Measurements from ENCODE around the gene MYMX.
"Not testable (repeated sequence)": the region's sequence is repeated elsewhere in the genome, so short reads cannot be mapped to it uniquely, and the experiment has no call there.

The MYMX gene

DNA sequence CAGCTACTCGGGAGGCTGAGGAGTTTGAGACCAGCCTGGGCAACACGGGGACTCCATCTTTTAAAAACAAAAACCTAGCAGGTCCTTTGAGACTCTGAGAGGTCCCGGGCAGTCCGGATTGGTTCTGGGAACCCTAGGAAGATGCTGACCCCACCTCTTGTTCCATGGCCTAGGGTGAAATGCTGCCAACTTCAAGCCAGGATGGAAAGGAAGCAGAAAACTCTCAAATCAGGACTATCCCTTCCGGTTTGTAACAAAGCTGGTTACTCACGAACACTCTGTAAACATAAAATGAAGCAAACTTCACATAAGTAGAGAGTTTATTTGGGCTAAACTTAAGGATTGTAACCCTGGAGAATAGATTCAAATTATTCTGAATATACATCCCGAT lies 30.1 kb upstream of the MYMX start:
- no peak for DNase-seq (ENCODE audit: low read depth)

DNA sequence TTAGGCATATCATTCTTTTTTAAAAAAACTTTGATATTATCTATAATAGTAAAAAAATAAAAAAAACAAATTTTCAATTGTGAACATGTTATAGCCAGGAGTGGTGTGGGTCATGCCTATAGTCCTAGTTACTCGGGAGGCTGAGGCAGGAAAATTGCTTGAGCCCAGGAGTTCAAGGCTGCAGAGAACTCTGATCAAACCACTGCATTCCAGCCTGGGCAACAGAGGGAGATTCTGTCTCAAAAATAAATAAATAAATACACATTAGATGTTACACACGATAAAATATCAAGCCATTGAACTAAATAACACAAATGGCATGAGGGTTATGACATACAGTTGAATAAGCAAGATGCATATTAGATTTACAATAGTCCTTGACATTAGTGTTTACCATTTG lies 27.9 kb upstream of the MYMX start:
- DNase-seq (ENCODE audit: low read depth) = no peak

DNA sequence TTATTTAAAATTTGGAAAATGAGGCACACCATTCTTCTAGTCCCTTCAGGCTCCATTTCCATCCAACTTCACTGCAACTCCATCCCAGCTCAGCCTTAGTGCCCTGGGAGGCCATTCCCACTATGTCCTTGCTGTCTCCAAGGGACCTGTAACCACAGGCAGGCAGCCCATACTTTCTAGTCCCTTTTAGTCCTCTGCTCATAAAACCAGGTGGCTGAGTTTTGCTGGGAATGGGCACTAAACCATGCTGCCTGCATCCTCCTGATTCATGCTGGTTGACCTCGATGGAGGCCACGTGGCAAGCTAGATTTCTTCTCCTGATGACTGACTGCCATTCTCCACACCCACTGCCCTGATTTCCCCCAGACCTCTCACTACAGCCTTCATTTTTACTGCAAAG lies 27.5 kb upstream of the MYMX start:
- no peak for DNase-seq (ENCODE audit: low read depth)

DNA sequence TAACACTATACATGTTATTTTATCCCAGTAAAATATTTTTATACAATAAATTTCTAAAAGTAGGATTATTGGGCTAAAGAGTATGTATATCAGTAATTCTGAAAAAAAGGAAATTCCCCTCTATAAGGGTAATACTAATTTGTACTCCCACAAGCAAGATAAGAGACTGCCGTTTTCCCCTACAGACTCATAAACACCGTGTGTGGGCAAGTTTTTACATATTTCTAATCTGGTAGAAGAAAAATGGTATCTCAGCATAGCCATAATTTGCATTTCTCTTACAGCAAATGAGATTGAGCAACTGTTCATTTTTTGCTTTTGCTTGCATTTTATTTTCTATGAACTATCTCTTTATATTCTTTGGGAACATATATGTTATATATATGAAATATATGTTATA lies 26.0 kb upstream of the MYMX start:
- DNase-seq (ENCODE audit: low read depth) = no peak

DNA sequence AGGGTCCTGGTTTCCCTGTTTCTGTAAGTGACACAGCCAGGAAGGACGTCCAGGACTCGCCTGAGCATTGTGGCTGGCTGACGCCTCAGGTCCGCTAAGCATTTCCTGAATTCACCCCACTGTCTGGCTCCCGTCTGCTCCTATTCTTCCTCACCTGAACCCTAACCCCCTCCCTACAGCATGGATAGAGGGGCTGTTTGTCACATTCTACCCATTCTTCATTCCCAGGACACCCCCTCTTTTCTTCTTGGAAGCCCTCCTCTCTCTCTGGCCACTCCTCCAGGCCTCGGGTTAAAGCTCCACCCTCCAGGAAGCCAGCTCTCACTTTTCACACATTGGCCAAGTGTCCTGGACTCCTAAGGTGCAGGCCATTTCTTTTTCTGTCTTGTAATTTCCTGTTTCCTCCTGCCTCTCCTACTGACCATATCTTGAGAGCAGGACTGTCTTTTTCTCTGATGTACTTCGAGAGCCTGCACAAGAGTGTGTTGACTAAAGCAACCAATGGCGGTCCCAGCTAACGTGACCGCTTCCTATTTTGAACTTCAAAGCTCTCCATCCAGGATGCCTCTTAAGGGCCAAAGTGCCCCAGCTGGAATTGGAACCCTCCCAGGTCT lies 24.2 kb upstream of the MYMX start:
- DNase-seq (ENCODE audit: low read depth) = no peak

DNA sequence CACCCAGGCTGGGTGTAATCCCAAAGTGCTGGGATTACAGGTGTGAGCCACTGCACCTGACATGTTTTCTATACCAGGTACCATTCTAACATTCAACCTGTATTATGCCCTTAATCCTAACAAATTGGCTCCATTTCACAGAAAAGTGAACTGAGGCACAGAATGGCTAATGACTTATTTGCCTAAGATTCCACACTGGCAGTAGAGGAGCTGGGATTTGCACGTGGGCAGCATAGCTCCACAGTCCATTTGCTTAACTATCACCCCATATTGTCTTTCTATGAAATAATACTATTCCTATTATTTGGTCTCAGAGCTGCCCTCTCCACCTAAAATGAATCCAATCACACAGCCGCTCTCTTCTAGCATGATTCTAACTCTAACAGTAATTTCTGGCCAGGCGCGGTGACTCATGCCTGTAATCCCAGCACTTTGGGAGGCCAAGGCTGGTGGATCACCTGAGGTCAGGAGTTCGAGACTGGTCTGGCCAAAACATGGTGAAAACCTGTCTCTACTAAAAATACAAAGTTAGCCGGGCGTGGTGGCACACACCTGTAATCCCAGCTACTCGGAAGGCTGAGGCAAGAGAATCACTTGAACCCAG lies 23.3 kb upstream of the MYMX start:
- DNase-seq (ENCODE audit: low read depth) = no peak

DNA sequence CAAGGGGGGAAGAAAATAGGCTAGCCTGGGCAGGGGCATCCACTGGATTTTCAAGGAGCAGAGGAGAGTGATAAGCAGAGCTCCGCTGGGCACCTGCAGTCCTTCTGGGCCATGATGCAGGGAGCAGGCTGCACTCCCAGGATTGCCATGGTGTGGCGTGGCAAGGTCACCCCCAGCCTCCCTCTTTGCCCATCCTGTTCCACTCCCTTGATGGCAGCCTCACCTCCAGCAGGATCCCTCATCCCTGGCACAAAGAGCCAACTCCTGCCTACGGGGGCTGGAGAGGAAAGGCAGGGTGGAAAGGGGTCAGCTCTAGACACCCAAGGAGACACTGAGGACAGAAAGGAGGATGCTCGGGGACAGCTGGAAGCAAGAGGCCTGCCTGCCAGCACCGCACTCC lies 22.4 kb upstream of the MYMX start:
- DNase-seq (ENCODE audit: low read depth) = no peak

DNA sequence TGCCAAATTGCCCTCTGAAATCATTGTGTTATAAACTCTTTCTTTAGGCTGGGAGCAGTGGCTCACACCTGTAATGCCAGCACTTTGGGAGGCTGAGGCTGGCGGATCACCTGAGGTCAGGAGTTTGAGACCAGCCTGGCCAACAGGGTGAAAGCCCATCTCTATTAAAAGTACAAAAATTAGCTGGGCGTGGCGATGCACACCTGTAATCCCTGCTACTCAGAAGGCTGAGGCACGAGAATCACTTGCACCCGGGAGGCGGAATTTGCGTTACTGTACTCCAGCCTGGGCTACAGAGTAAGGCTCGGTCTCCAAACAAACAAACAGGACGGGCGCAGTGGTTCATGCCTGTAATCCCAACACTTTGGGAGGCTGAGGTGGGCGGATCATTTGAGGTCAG lies 20.4 kb upstream of the MYMX start:
- DNase-seq (ENCODE audit: low read depth) = not testable (repeated sequence)

DNA sequence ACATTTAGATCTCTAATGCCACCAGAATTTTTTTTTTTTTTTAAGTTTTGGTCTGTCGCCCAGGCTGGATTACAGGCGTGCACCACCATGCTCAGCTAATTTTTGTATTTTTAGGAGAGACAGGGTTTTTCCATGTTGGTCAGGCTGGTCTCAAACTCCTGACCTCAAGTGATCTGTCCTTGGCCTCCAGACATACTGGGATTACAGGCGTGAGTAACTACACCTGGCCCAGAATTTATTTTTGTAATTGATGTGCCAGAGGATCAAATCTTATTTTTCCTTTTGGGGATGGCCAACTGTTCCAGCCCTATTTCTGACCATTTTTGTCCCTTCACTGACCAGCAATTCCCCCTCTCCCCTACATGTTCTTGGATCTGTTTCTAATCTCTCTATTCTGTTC lies 18.0 kb upstream of the MYMX start:
- no peak for DNase-seq (ENCODE audit: low read depth)

DNA sequence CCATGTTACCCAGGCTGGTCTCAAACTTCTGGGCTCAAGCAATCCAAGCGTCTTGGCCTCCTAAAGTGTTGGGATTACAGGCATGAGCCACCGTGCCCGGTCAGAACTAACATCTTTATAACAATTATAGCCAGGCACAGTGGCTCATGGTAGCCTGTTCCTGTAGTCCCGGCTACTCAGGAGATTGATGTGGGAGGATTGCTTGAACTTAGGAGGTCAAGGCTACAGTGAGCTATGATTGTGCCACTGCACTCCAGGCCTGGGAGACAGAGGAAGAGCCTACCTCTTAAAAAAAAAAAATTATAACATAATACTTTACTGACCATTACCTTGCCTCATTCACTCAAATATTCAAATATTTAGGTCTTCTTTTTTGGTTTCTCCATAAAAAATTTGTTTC lies 16.8 kb upstream of the MYMX start:
- no peak for DNase-seq (ENCODE audit: low read depth)

DNA sequence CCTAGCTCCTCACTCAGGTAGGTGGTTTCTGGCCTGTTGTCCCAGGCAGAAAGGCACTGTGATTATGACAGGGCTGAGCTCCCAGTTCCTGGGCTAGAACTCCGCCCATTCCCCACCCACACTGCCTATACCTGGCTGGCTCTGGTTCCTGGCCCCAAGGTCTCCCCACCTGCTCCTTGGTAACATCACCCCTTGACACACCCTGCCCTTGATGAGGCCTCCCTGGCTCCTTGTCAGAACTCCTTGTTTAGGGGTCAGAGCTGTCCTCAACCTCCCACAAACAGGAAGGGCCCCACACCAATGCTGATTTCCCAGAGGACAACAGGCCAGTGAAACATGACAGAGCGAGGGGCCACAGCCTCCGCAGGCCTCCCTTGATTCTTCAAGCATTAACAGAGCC lies 15.5 kb upstream of the MYMX start:
- no peak for DNase-seq (ENCODE audit: low read depth)

DNA sequence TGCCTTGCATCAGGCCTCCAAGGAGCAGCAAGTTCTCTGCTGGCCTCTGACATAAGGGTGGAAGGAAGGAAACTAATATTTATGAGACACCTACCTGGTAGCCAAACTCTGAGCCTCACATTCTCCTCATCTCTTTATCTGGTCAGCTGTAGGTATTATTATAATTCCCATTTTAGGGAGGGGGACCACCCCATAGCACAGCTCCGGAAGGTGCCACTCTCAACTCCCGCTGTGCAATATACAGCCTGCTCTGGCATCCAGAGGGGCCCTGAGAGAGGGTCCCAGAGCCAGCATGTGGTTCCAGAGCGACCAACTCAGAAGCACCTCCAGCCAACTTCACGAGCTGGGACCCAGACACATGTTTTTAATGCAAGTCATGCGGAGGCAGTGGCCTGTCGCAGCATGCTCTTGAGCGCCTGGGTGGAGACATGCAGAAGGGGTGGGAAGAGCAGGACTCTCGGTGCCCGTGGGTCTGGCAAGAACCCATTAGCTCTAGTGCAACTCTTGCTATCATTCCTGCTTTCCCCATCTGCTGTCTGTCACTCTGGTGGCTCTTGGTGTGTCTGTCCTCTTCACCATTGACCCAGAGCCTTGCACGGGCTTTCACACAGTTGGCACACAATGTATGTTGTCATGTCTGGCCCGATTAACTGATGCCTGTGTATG lies 15.0 kb upstream of the MYMX start:
- no peak for DNase-seq (ENCODE audit: low read depth)

DNA sequence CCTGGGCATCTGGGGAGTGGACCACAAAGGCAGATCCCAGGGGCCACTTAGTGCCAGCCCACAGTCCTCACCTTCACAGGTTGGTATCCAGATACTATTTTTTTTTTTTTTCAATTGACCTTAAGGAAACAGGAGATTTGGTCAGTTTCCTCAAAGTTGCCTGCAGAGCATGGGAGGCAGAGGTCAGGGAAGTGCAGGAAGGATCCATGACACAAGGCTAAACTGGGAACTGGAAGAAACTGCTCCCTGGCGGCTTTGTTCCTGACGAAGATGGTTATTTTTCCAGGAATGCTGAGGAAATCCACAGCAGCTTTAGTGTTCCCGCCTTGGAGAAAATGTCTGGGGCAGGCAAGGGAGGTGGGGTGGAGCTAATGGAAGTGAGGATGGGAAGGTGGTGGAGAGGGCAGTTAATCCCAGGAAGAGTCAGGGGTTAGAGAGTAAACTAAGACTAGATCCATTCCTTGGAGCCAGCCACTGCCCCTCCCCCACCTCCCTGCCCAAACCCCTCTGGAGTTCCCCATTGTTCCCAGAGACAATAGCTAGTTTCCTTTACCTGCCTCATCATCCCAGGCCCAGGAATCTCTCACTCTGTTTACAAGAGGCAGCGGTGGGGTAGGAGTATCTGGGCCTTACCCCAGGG lies 14.3 kb upstream of the MYMX start:
- DNase-seq (ENCODE audit: low read depth) = no peak

DNA sequence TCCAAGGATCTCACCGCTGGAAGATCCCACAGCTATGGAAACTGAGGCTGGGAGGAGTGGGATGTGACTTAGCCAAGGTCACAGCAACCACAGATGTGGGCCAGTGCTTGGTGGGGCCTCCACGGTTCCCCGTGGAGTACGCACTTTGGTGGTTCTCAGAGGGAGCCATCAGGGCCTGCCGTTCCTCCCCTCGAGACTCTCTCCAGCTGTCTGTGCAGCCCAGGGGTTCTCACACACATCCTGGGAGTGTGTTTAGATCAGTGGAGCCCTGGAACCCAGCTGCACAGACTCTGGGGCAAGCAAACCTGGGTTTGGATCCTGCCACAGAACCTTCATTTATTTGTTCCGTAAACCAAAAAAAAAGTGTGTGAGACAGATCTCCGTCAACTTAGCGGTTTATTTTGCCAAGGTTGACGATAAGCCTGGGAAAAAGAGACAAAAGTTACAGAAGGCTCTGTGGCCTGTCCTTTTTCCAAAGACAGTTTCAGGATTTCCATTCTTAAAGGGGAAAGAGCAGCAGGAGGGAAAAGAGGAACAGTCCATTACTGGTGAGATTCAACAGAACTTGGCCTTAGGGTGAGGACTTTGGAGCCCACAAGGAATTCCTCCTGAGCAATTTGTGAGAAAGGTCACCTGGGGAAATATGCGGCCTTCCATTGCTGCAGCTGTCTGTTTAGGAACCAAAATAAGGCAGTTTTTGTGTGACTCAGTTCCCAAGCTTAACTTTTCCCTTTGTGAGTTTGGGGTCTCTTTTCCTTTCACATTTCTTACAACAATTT lies 13.6 kb upstream of the MYMX start:
- no peak for DNase-seq (ENCODE audit: low read depth)

DNA sequence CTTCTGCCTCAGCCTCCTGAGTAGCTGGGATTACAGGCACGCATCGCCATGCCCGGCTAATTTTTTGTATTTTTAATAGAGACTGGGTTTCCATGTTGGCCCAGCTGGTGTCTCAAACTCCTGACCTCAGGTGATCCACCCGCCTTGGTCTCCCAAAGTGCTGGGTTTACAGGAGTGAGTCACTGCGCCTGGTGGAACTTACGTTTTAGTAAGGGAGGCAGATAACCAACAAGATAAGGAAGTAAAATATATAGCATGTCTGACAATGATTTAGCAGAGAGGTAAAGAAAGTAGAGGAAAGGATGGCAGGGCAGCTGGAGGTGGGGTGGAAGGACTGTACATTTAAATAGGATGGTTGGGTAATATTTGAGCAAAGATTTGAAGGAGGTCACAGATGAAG lies 12.8 kb upstream of the MYMX start:
- DNase-seq (ENCODE audit: low read depth) = no peak

DNA sequence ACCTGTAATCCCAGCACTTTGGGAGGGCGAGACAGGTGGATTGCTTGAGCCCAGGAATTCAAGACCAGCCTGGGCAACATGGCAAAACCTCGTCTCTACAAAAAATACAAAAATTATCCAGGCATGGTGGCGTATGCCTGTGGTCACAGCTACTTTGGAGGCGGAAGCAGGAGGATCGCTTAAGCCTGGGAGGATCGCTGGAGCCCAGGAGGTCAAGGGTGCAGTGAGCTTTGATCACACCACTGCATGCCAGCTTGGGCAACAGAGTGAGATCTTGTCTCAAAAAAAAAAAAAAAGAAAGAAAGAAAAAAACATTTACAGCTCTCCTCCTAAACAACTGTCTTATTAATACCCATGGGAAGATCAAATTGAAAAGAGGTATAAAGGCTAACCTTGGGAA lies 8.8 kb upstream of the MYMX start:
- no peak for DNase-seq (ENCODE audit: low read depth)

DNA sequence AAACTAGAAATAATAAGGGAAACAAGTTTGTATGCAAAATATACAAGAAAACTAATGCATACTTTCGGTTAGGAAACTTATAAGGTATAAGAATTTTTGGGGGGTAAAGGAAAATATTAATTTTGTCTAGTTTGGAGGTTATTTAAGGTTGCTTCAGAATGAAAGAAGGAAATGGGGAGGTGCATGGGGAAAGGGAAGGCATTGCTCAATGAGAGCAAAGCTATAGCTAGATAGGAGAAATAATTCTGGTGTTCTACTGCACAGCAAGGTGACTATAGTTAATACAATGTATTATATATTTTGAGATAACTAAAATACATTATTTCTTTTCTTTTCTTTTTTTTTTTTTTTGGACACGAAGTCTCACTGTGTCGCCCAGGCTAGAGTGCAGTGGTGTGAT lies 5.4 kb upstream of the MYMX start:
- DNase-seq (ENCODE audit: low read depth) = no peak

DNA sequence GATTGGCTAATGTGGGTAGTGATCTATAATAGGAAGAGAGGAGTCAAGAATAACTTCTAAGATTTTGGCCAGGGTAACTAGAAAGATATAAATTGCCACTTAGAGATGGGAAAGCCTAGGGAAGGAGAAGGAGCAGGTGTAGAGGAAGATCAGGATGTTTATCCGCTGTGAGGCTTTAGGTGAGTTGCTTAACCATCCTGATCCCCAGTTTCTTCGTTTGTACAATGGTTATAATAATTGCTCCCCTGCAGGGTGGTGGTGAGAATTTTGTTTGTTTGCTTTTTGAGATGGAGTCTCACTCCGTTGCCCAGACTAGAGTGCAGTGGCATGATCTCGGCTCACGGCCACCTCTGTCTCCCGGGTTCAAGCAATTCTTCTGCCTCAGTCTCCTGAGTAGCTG lies 2.4 kb upstream of the MYMX start:
- DNase-seq (ENCODE audit: low read depth) = no peak

DNA sequence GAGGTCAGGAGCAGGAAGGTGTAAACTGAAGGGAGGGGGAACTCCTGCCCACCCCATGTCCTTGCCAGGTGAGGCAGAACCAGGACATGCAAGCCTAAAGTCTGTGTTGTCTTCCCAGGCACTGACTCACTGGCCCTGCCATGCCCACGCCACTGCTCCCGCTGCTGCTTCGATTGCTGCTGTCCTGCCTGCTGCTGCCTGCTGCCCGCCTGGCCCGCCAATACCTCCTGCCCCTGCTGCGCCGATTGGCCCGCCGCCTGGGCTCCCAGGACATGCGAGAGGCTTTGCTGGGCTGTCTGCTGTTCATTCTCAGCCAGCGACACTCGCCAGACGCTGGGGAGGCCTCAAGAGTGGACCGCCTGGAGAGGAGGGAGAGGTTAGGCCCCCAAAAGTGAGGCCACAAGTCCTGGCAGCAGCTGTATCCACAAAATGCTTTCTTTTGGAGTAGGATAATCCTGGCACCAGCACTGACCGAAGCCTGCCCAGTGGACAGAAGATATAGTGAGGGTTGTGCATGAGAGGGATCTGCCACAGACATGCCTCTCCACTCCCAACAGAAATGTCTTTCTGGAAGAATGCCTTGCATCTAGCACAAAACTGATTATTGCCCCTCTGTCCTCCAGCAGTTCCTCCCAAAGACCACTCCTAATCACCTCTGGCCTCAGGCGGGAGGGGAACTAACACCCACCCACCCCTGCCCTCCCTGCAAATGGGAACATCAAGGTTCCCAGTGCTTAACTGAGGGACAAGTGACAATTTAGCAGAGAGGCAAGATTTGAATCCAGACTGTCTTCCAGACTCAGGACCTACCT lies 812 bp downstream of the MYMX start:
- no peak for DNase-seq (ENCODE audit: low read depth)

DNA sequence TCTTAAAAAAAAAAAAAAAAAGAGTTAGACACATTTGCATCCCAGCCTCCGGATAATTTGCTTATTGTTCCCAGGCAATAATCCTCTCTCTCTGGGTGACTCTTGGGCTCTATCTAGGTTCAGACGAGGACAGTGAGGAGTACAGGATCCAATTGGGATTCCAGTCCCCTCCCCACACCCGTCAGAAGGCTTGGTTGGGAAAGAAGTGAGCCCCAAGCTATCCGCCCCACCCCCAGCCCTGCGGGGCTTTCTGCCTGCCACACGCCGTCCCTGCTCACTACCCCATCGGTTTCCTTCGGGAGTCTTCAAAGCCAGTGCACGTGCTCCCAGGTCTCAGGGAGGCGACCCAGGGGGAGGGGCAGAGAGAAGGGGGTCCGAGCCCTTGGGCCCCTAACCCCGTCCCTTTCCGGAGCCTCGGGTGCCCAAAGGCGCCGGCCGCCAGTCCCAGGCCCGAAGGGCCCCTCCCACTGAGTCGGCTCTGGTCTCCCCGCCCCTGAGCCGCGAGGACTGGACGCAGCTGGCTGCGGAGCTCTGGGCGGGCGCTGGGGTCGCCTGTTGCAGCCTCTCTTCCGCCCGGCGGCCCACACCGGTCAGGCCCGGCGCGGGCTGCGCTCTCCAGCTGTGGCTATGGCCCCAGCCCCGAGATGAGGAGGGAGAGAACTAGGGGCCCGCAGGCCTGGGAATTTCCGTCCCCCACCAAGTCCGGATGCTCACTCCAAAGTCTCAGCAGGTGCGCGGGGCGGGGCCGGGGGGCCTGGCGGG lies 2.5 kb downstream of the MYMX start:
- no peak for DNase-seq (ENCODE audit: low read depth)
